Gastroesophageal sphincter (tissue), 4 donors: Measurements from ENCODE around the gene ZDHHC16. TPM values are rescaled to one million over a fixed set of nuclear protein-coding genes. Genes with fewer than 3 reads are reported as not detected.
"Not testable (repeated sequence)": the region's sequence is repeated elsewhere in the genome, so short reads cannot be mapped to it uniquely, and the experiment has no call there.

Source experiments
- ATAC-seq: fragments of 150-250 bp; one replicate; pipeline ENCODE4 v1.9.1; 2016; ENCODE audit warnings: mild to moderate bottlenecking, moderate library complexity
- H3K27ac ChIP-seq, 4 donors: fragments of 200-600 bp; sonication (generic) in 3 of 4; 1 replicate in 3 of 4; 2 replicates in 1 of 4; pipeline ENCODE4 v1.5.1; 2016 to 2019
- H3K27me3 ChIP-seq: fragments of 200-600 bp; sonication (generic); one replicate; pipeline ENCODE4 v1.5.1; 2019
- H3K36me3 ChIP-seq, 2 donors: fragments of 200-600 bp; sonication (generic); one replicate each; pipeline ENCODE4 v1.5.1; 2019; ENCODE audit warnings: control low read depth in 1 of 2
- H3K4me1 ChIP-seq, 3 donors: fragments of 200-600 bp; sonication (generic); 1 replicate in 2 of 3; 2 replicates in 1 of 3; pipeline ENCODE4 v1.5.1; 2016 to 2019; ENCODE audit warnings: control low read depth in 2 of 3
- H3K4me3 ChIP-seq, 2 donors: fragments of 200-600 bp; sonication (generic); one replicate each; pipeline ENCODE4 v1.5.1; 2019; ENCODE audit warnings: mild to moderate bottlenecking in 1 of 2, moderate library complexity in 1 of 2
- H3K9me3 ChIP-seq, 3 donors: fragments of 200-600 bp; sonication (generic); one replicate each; pipeline ENCODE4 v1.5.1; 2017 to 2019; ENCODE audit warnings: control low read depth in 2 of 3
- EP300 ChIP-seq: sonication (generic); formaldehyde crosslinking; IDR thresholded peaks from one replicate; pipeline ENCODE4 v1.6.1; 2017; ENCODE audit warnings: antibody characterized with exemption, mild to moderate bottlenecking
- POLR2A ChIP-seq, 2 donors: fragments of 450-650 bp; IDR thresholded peaks; one replicate each; pipeline ENCODE4 v1.6.1; 2017; ENCODE audit warnings: antibody characterized with exemption in 2 of 2, mild to moderate bottlenecking in 2 of 2, moderate library complexity in 1 of 2
- POLR2AphosphoS5 ChIP-seq: sonication (generic); formaldehyde crosslinking; IDR thresholded peaks from one replicate; pipeline ENCODE4 v1.6.1; 2017; ENCODE audit warnings: antibody characterized with exemption
- WGBS, 2 donors: methylation state at CpG; one replicate each; pipeline ENCODE4 v1.1.5; 2018; ENCODE audit warnings: low coverage in 1 of 2; 5-methylcytosine and 5-hydroxymethylcytosine counted together
- total RNA-seq, 4 donors: library from RNA; depleted of rRNA; stranded (reverse); fragments of >200 nt; gene quantifications; one replicate each; pipeline ENCODE4 v1.1.0, GENCODE V29; 2016
- TF ChIP-seq, protein P1 (sequence below), 4 experiments: fragments of 200-600 bp in 2 of 4; fragments of 450-650 bp in 2 of 4; sonication (generic) in 1 of 4; IDR thresholded peaks; one replicate each; pipeline ENCODE4 v1.5.1; 2017 to 2019; ENCODE audit warnings: antibody characterized with exemption in 4 of 4, mild to moderate bottlenecking in 2 of 4, moderate library complexity in 2 of 4

ZDHHC16 gene
- total RNA-seq, 4 donors from 2014 or later: 22.3 to 31.6 (median 25.3) TPM

DNA sequence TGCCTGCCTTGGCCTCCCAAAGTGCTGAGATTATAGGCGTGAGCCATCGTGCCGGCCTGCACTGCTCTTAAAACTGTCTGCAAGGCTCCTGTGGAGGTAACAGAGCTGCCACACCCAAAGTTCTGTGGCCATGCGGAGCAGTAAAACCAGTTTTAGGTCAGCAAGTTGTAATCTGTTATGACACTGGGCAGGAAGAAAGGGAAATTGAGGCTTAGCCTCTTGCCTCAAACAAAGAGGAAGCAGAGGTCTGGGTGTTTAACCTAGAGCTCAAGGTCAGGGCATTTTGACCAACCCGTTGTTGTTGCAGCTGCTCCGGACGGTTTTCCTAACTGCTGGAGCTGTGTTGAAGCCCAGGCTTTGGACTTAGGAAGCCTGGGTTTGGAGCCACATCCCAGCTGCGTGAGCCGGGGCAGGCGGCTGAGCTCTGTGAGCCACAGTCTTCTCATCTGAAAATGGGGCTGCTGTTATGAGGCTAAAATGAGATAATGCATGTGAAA lies 37.4 kb upstream of the ZDHHC16 start:
- Histone ChIP-seq H3K4me1 (peaks cover 0 to 12% (median 0%) of the 10 kb centered on the region in 3 donors), H3K27me3 (no peaks in the 10 kb centered on the region), H3K9me3 (no peaks in the 10 kb centered on the region), H3K27ac (no peak overlapping the region), H3K36me3 (no peaks in the 10 kb centered on the region), H3K4me3 (no peak overlapping the region)
- TF ChIP-seq POLR2A (IDR thresholded peaks at IDR 0.05): no peak
- no peak for TF ChIP-seq POLR2AphosphoS5
- TF ChIP-seq EP300: no peak
- TF ChIP-seq, protein P1, sequence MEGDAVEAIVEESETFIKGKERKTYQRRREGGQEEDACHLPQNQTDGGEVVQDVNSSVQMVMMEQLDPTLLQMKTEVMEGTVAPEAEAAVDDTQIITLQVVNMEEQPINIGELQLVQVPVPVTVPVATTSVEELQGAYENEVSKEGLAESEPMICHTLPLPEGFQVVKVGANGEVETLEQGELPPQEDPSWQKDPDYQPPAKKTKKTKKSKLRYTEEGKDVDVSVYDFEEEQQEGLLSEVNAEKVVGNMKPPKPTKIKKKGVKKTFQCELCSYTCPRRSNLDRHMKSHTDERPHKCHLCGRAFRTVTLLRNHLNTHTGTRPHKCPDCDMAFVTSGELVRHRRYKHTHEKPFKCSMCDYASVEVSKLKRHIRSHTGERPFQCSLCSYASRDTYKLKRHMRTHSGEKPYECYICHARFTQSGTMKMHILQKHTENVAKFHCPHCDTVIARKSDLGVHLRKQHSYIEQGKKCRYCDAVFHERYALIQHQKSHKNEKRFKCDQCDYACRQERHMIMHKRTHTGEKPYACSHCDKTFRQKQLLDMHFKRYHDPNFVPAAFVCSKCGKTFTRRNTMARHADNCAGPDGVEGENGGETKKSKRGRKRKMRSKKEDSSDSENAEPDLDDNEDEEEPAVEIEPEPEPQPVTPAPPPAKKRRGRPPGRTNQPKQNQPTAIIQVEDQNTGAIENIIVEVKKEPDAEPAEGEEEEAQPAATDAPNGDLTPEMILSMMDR (IDR thresholded peaks at IDR 0.05): no peak
- ATAC-seq: peak; percentile 32
- 40 to 89% methylated on average over 1 to 4 of the region's 10 CpGs for WGBS, 2 donors

DNA sequence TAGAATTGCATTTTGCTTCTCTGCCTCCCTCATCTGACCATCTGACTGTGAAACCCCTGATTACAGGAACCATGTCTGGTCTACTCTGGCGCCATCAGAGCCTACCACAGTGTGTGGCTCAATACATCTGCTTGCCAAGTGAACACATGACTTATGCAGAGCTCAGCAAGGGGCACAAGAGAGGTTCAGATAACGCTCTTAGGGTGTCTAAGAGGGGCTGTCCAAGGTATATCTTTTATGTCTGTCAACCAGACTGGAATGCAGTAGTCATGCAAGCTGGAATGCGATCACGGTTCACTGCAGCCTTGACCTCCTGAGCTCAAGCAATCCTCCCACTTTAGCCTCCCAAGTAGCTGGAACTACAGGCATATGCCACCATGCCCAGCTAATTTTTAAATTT lies 34.6 kb upstream of the ZDHHC16 start:
- WGBS, 2 donors: 68 to 80% methylated on average over 1 to 4 of the region's 4 CpGs
- H3K27me3 ChIP-seq: no peaks in the 10 kb centered on the region
- no peaks in the 10 kb centered on the region for H3K9me3 ChIP-seq
- H3K4me3 ChIP-seq: no peak overlapping the region
- TF ChIP-seq POLR2AphosphoS5: no peak
- TF ChIP-seq POLR2A (IDR thresholded peaks at IDR 0.05): no peak
- TF ChIP-seq EP300: no peak
- TF ChIP-seq, protein P1 (IDR thresholded peaks at IDR 0.05): no peak
- no peak overlapping the region for H3K27ac ChIP-seq
- peaks cover 0 to 12% (median 0%) of the 10 kb centered on the region in 3 donors for H3K4me1 ChIP-seq
- H3K36me3 ChIP-seq: no peaks in the 10 kb centered on the region
- ATAC-seq: no peak

DNA sequence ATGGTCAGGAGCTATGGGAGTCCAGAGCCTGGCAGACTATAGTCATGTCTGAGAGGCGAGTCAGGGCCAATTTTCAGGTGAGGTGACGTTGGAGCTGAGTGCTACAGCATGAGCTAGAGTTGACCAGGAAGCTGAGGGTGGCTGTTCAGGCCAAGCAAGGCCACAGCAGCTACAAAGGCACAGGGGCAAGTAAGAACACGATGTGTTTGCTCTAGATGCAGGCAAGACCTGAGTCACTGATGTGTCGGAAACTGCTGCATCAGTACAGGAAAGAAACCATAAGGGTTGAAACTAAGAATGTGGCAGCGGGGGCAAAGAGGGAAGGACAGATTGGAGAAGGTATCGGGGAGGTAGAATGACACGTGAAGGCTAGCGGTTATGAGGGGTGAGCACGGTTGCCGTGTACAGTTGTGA lies 33.1 kb upstream of the ZDHHC16 start:
- Histone ChIP-seq H3K4me3 (no peak overlapping the region), H3K9me3 (no peaks in the 10 kb centered on the region), H3K27me3 (no peaks in the 10 kb centered on the region), H3K4me1 (peaks cover 0 to under 1% (median 0%) of the 10 kb centered on the region in 3 donors), H3K27ac (no peak overlapping the region), H3K36me3 (no peaks in the 10 kb centered on the region)
- TF ChIP-seq POLR2A (IDR thresholded peaks at IDR 0.05) (no peak), EP300 (no peak)
- no peak for ATAC-seq
- 80 to 82% methylated on average over 9 of the region's 10 CpGs for WGBS, 2 donors

DNA sequence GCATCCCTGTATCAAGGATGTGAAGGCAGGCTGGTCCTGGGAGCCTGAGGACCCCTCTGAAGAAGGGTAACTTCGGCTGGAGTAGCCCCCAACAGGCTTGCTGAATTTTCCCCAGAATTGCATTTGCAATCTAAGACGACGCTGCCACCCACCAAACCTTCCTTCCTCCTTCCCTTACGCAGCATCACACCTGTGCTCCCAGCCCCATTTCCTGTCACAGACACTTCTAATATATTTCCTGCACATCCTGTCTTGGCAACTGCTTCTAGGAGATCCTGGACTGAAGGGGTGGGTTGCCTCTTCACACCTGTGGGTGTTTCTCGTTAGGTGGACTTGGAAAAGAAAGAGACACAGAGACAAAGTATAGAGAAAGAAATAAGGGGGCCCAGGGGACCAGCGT lies 29.4 kb upstream of the ZDHHC16 start:
- Histone ChIP-seq H3K27ac (no peak overlapping the region), H3K27me3 (no peaks in the 10 kb centered on the region), H3K9me3 (no peaks in the 10 kb centered on the region), H3K36me3 (no peaks in the 10 kb centered on the region), H3K4me1 (peaks cover 0 to 13% (median 0%) of the 10 kb centered on the region in 3 donors), H3K4me3 (no peak overlapping the region)
- TF ChIP-seq POLR2A (IDR thresholded peaks at IDR 0.05) (no peak), EP300 (no peak), POLR2AphosphoS5 (no peak)
- TF ChIP-seq, protein P1 (IDR thresholded peaks at IDR 0.05): no peak
- WGBS, 2 donors: 88% methylated on average over 5 of the region's 6 CpGs; no CpG with 5 or more reads in 1 of the 2 donors
- ATAC-seq: no peak

DNA sequence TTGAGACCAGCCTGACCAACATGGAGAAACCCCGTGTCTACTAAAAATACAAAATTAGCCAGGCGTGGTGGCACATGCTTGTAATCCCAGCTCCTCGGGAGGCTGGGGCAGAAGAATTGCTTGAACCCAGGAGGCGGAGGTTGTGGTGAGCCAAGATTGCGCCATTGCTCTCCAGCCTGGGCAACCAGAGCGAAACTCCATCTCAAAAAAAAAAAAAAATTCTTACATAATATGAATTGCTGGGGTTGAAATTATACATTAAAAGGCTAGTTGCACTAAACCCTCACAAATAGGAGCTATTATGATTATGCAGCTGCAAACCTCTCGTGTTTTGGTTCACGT lies 22.2 kb upstream of the ZDHHC16 start:
- not testable (repeated sequence) for H3K27ac ChIP-seq, ATAC-seq, H3K27me3 ChIP-seq, H3K9me3 ChIP-seq, H3K4me3 ChIP-seq
- H3K4me1 ChIP-seq: peaks cover 0 to 54% (median 17%) of the 10 kb centered on the region in 3 donors
- 54 to 82% methylated on average over 2 to 4 of the region's 8 CpGs for WGBS, 2 donors
- H3K36me3 ChIP-seq: peaks cover 0 to 18% of the 10 kb centered on the region in 2 donors

DNA sequence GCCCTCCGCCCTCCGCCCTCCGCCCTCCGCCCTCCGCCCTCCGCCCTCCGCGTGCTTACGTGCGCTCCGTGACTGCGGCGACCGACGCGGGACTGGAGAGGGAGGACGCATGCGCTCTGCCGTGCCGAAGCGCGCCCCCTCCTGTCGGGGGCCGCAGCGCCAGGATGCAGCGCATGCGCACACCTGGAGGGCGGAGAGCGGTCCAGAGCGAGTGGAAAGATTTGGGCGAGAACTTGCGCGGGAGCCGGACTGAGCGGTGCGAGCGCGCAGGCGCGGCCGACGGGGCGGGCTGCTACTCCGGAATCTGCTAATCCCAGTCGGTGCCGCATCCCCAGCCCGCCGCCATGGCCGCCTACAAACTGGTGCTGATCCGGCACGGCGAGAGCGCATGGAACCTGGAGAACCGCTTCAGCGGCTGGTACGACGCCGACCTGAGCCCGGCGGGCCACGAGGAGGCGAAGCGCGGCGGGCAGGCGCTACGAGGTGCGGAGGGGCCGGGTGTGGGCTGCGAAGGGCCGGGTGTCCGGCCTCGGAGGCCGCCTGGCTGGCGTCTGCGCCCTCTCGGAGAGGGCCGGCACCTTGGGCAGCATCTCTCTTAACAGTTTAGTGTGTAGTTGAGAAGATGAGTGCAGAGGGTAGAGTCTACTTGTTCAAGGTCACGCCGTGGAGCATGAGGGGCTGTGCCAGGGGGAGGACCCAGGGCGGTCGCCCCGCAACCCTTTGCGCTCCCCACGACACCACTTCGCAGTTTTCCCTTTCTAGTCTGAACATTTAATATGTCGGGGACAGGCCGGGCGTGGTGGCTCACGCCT lies 19.8 kb upstream of the ZDHHC16 start, which contains the start of gene PGAM1:
TSS of gene PGAM1 (plus strand) at position 228 of the 812 bp plus-strand sequence. CDS start at position 345, 117 bp downstream.
- ATAC-seq: peak; percentile 97
- Histone ChIP-seq H3K4me1 (peaks cover 0 to 59% (median 19%) of the 10 kb centered on the region in 3 donors), H3K4me3 (peak within 1 kb of the TSS; percentile 85 to 91), H3K27ac (peak within 1 kb of the TSS; percentile 74 to 95 (median 91)), H3K27me3 (no peaks in the 10 kb centered on the region), H3K9me3 (no peaks in the 10 kb centered on the region), H3K36me3 (peaks cover under 1 to 40% of the 10 kb centered on the region in 2 donors)
- TF ChIP-seq EP300: no peak
- TF ChIP-seq, protein P1 (IDR thresholded peaks at IDR 0.05): peak in 3 of 4 experiments; percentile 53 to 74 (median 72)
- peak; percentile 65 to 74 for TF ChIP-seq POLR2A (IDR thresholded peaks at IDR 0.05)
- TF ChIP-seq POLR2AphosphoS5: peak; percentile 57
- WGBS, 2 donors: no CpG with 5 or more reads among the region's 90 CpGs
